HUES64 (cell line): ENCODE measurements around the gene FYN.

ENCODE experiments used
- H3K27ac ChIP-seq: 2 replicates; pipeline ENCODE4 v1.7.0; 2013; ENCODE audit warnings: low read depth, low read length, inconsistent platforms
- H3K27me3 ChIP-seq: 2 replicates; pipeline ENCODE4 v1.6.1; 2013; ENCODE audit warnings: mild to moderate bottlenecking, low read length; ENCODE audit not compliant: insufficient read depth
- H3K36me3 ChIP-seq: 2 replicates; pipeline ENCODE4 v1.6.1; 2013; ENCODE audit warnings: mild to moderate bottlenecking, low read length; ENCODE audit not compliant: insufficient read depth
- H3K4me1 ChIP-seq: 2 replicates; pipeline ENCODE4 v1.6.1; 2013; ENCODE audit warnings: mild to moderate bottlenecking, low read length, moderate library complexity; ENCODE audit not compliant: insufficient read depth
- H3K4me3 ChIP-seq: 2 replicates; pipeline ENCODE4 v1.5.1; 2013; ENCODE audit warnings: mild to moderate bottlenecking, low read length, moderate library complexity
- H3K9ac ChIP-seq: 2 replicates; pipeline ENCODE4 v1.6.1; 2013; ENCODE audit warnings: mild to moderate bottlenecking, low read depth, low read length
- H3K9me3 ChIP-seq: 2 replicates; pipeline ENCODE4 v1.6.1; 2013; ENCODE audit warnings: low read depth, low read length; ENCODE audit not compliant: insufficient read depth
- WGBS: fragments of 150-250, 120-280 bp; methylation state at CpG from one replicate; pipeline ENCODE4 v1.1.7; 2013; ENCODE audit warnings: missing lambda C conversion rate; 5-methylcytosine and 5-hydroxymethylcytosine counted together

FYN gene

DNA sequence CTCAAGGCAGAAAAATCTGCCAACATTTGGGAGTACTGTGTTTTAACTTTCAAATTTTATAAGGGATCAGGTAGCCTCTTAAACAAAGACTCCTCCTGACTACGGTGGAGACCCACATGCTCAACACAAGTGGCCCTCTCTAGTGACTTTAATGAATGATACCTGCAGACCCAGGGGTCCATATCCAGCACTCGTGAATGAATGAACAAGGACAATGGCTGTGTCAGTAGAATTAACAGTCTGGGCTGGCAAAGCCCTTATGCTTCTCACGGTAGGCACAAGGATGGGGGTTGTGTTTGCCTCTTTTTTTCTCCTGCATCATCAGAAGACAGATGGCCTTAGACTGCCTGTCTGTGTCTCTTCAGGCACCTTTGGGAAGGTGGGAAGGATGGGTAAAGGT is 154.9 kb downstream of the FYN start:
- H3K36me3 ChIP-seq: peaks cover 32% of the 10 kb centered on the region
- no peaks in the 10 kb centered on the region for H3K9me3 ChIP-seq
- H3K9ac ChIP-seq: no peak overlapping the region
- WGBS: 88% methylated on average over 3 of the region's 3 CpGs
- H3K4me3 ChIP-seq: no peak overlapping the region
- H3K27ac ChIP-seq: no peak overlapping the region
- no peaks in the 10 kb centered on the region for H3K4me1 ChIP-seq
- no peaks in the 10 kb centered on the region for H3K27me3 ChIP-seq

DNA sequence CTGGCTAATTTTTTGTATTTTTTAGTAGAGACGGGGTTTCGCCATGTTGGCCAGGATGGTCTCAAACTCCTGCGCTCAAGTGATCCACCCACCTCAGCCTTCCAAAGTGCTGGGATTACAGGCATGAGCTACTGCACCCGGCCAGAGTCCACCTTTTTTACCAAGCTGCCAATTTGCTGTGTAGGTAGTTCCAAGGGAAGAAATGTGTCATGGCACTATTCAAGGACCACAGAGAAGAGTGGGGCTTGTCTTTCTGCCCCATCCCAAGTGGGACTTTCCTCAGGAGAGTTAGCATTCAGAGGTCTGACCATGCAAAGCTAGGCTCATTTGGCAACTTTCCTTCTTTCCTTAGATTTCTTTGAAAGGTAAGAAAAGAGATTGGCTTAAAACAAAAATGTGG is 155.6 kb downstream of the FYN start:
- Histone ChIP-seq H3K9me3 (no peaks in the 10 kb centered on the region), H3K9ac (no peak overlapping the region), H3K4me1 (no peaks in the 10 kb centered on the region; the same call in 1 of the 2 replicates), H3K36me3 (peaks cover 38% of the 10 kb centered on the region), H3K27me3 (no peaks in the 10 kb centered on the region), H3K27ac (no peak overlapping the region), H3K4me3 (no peak overlapping the region)
- WGBS: 98% methylated on average over 4 of the region's 4 CpGs

DNA sequence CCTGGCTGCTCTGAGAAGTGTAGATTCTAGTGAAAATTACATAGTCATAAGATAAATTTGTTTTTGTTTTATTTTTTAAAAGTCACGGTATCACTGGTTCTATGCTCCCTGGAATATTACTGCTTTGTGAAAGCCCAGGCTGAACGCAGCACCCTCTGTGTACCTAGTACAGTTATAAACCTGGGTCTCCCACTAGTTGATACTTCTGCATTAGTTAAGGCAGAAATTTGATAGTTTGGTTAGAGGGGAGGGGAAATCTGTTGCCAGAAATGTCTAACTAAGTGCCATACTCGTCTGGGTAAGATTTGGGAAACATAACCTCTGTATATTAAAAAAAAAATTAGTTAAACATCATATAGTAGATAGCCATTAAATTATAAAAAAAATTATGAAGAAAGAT is 156.9 kb downstream of the FYN start:
- H3K9me3 ChIP-seq: no peaks in the 10 kb centered on the region
- peaks cover 43% of the 10 kb centered on the region for H3K36me3 ChIP-seq
- peaks cover 9% of the 10 kb centered on the region for H3K4me1 ChIP-seq
- WGBS: 63% methylated on average over 3 of the region's 3 CpGs
- H3K9ac ChIP-seq: no peak overlapping the region
- no peak overlapping the region for H3K4me3 ChIP-seq
- no peaks in the 10 kb centered on the region for H3K27me3 ChIP-seq
- no peak overlapping the region for H3K27ac ChIP-seq

GRCh38 chr6:111715321-111715720 is 157.9 kb downstream of the FYN start:
- Histone ChIP-seq H3K27ac (no peak overlapping the region), H3K36me3 (peaks cover 43% of the 10 kb centered on the region), H3K9me3 (no peaks in the 10 kb centered on the region), H3K4me1 (peaks cover 14% of the 10 kb centered on the region), H3K27me3 (no peaks in the 10 kb centered on the region), H3K9ac (no peak overlapping the region), H3K4me3 (no peak overlapping the region)
- 88% methylated on average over 6 of the region's 6 CpGs for WGBS

- no peak overlapping the region for H3K27ac ChIP-seq
- H3K4me3 ChIP-seq: no peak overlapping the region
- H3K27me3 ChIP-seq: no peaks in the 10 kb centered on the region
- peaks cover 42% of the 10 kb centered on the region for H3K36me3 ChIP-seq
- WGBS: 96% methylated on average over 10 of the region's 10 CpGs
- no peak overlapping the region for H3K9ac ChIP-seq
- H3K4me1 ChIP-seq: peaks cover 17% of the 10 kb centered on the region
- H3K9me3 ChIP-seq: no peaks in the 10 kb centered on the region
Observed at GRCh38 chr6:111714416-111715270, 158.6 kb downstream of the FYN start.

- Histone ChIP-seq H3K27ac (no peak overlapping the region), H3K4me1 (peaks cover 17% of the 10 kb centered on the region), H3K4me3 (no peak overlapping the region), H3K36me3 (peaks cover 35% of the 10 kb centered on the region), H3K9ac (no peak overlapping the region), H3K9me3 (no peaks in the 10 kb centered on the region), H3K27me3 (no peaks in the 10 kb centered on the region)
- 92% methylated on average over 4 of the region's 4 CpGs for WGBS
Observed at GRCh38 chr6:111713811-111714210, 159.4 kb downstream of the FYN start.

GRCh38 chr6:111713236-111713635 is 160.0 kb downstream of the FYN start:
- no peak overlapping the region for H3K27ac ChIP-seq
- H3K4me3 ChIP-seq: no peak overlapping the region
- WGBS: 100% methylated on average over 2 of the region's 2 CpGs
- peaks cover 29% of the 10 kb centered on the region for H3K36me3 ChIP-seq
- H3K9ac ChIP-seq: no peak overlapping the region
- peaks cover 17% of the 10 kb centered on the region for H3K4me1 ChIP-seq
- no peaks in the 10 kb centered on the region for H3K27me3 ChIP-seq
- no peaks in the 10 kb centered on the region for H3K9me3 ChIP-seq

DNA sequence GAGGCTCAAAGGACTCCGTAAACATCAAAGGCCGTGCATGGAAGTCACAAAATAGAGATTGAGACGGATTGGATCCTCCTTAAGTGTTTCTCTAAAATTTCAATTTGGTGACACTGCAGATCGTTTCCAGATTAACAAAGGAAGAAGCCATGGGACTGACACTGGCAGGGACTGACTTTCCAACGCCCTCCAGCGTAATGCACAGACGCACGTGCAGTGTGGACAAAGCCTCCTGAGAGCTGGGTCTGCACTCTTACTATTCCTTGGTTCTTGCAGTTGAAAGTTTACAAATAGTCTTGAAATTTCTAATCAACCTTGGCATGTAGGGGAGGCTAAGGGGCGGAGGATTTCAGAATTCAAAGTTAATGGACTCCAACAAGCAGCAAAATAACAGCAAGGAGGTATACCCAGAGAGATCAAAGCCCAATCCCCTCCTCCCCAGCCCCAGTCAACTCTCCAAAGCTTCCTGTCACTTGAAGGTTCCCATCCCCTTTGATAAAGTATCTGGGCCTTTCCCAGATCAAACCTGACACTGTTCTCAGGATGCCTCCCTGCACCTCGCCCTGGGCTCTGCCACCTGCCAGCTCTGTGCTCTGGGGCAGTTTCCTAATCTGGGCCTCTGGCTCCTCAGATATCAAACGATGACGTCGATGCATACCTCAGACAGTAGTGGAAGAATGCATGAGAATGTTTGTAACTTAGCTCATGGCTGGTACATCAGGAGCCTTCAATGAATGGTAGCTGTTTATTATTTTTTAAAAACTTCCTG is 161.1 kb downstream of the FYN start:
- H3K4me1 ChIP-seq: peaks cover 17% of the 10 kb centered on the region
- H3K9ac ChIP-seq: no peak overlapping the region
- H3K27me3 ChIP-seq: no peaks in the 10 kb centered on the region
- WGBS: 82% methylated on average over 13 of the region's 13 CpGs
- H3K36me3 ChIP-seq: peaks cover 22% of the 10 kb centered on the region; the same call in 1 of the 2 replicates
- H3K4me3 ChIP-seq: no peak overlapping the region
- no peaks in the 10 kb centered on the region for H3K9me3 ChIP-seq
- H3K27ac ChIP-seq: no peak overlapping the region

- H3K9me3 ChIP-seq: no peaks in the 10 kb centered on the region
- no peaks in the 10 kb centered on the region for H3K27me3 ChIP-seq
- H3K4me1 ChIP-seq: peaks cover 17% of the 10 kb centered on the region
- WGBS: 75% methylated on average over 4 of the region's 7 CpGs
- H3K36me3 ChIP-seq: peaks cover 22% of the 10 kb centered on the region; the same call in 1 of the 2 replicates
- H3K9ac ChIP-seq: no peak overlapping the region
- H3K4me3 ChIP-seq: no peak overlapping the region
- 0 out of 2 replicates have a peak overlapping the region, but pooled peaks have one; percentile 18 for H3K27ac ChIP-seq
Observed at GRCh38 chr6:111711476-111711875, 161.8 kb downstream of the FYN start.

DNA sequence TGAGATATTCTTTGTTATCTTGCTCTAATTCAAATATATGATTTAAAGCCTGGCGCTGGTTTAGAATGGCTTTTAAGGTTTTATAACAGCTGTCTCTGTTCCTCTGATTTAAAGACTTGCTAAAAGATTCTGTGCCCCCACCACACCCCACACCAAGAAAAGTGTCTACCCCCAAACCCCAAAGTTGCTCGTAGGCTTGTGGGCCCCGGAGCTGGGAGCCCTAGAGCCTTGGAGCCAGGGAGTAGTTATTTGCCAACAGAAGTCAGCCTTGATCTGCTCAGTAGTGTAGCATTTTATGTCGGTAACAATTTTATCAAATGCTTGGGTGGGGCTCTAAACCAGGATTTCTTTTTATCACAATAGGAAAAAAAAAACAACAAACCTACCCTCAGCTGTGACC is 162.3 kb downstream of the FYN start:
- no peak overlapping the region for H3K4me3 ChIP-seq
- no peak overlapping the region for H3K9ac ChIP-seq
- no peak overlapping the region for H3K27ac ChIP-seq
- peaks cover 27% of the 10 kb centered on the region for H3K36me3 ChIP-seq
- WGBS: 96% methylated on average over 3 of the region's 4 CpGs
- no peaks in the 10 kb centered on the region for H3K27me3 ChIP-seq
- H3K4me1 ChIP-seq: peaks cover 17% of the 10 kb centered on the region
- no peaks in the 10 kb centered on the region for H3K9me3 ChIP-seq

DNA sequence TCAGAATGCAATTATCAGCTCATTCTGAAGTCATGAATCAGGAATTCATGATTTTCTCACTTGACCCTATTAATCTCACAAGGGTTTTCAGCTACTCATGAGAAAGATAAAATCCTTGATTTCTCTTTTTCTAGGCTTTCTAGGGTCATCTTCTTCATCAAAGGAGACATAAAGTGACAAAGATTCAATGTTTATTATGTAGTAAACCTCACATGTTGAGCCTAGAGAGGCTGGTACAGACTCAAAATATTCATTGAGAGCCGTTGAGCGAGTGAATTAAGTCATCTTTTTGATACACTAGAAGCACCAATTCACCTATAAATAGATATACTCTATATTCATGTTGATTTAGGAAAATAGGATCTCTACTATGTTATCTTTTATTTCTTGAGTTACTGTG is 162.8 kb downstream of the FYN start:
- Histone ChIP-seq H3K27me3 (no peaks in the 10 kb centered on the region), H3K9ac (no peak overlapping the region), H3K27ac (no peak overlapping the region), H3K4me3 (no peak overlapping the region), H3K9me3 (no peaks in the 10 kb centered on the region), H3K36me3 (peaks cover 28% of the 10 kb centered on the region), H3K4me1 (peaks cover 17% of the 10 kb centered on the region)
- WGBS: 83% methylated on average over 2 of the region's 2 CpGs
